Stimulated activated CD4-positive, alpha-beta T cell treated with anti-CD3 and anti-CD28 coated beads, Interleukin-1b, Interleukin-23, amount 100 ng/mL, for 4 hours (primary cell): Measurements from ENCODE around the gene USP20.
"Not testable (repeated sequence)": the region's sequence is repeated elsewhere in the genome, so short reads cannot be mapped to it uniquely, and the experiment has no call there.

Experiments
- DNase-seq, 2 donors: peaks; one replicate each; pipeline ENCODE4 v3.0.0-alpha.2; 2020; ENCODE audit warnings: low read depth in 2 of 2

The USP20 gene

DNA sequence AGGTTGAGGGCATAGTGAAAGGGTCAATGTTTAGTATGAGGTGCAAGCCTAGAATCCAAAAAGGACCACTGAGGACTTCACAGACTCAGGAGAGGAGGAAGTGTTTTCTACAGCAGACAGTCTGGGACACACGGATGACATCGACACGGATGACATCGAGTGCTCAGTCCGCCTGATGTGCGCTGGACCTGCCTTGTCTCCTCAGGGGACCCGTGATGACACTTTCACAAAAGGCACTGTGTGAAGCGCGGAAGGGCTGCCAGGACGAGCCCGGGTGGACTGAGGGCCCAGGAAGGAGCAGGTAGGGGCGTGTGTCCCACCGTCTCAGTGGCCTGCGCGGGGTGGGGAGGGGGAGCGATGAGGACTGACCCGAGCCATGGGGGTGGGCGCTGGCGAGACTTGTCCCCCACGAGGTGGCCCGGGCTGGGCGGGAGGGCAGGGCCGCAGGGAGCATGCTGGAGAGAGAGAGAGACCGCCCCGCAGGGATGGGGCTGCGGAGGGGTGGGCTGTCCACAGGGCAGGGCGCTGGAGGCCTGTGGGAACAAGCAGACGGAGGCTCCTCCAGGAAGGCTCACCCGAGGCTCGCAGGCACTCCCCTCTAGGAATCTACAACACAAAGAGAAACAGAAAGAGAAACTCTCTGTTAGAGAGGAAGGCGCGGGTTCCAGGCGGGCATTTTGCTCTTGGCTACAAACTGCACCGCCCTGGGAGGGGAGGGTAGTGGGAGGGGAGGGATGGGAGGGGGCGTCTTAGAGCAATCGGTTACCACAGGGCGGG lies 54.9 kb downstream of the USP20 start:
- peak; percentile 61 to 67 for DNase-seq

DNA sequence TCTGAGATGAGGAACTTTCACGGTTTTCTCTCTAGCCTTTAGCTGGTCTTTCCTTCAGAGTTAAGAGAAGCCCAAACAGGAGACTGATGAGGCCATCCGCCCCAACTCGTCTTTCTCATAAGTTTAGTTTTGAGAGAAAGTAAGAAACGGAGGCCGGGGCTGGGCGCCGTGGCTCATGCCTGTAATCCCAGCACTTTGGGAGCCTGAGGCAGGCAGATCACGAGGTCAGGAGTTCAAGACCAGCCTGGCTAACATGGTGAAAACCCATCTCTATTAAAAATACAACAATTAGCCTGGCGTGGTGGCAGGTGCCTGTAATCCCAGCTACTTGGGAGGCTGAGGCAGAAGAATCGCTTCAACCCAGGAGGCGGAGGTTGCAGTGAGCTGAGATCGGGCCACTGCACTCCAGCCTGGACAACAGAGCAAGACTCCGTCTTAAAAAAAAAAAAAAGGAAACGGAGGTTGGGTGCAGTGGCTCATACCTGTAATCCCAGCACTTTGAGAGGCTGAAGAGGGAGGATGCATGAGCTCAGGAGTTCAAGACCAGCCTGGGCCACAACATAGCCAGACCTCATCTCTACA lies 55.6 kb downstream of the USP20 start:
- not testable (repeated sequence) for DNase-seq

DNA sequence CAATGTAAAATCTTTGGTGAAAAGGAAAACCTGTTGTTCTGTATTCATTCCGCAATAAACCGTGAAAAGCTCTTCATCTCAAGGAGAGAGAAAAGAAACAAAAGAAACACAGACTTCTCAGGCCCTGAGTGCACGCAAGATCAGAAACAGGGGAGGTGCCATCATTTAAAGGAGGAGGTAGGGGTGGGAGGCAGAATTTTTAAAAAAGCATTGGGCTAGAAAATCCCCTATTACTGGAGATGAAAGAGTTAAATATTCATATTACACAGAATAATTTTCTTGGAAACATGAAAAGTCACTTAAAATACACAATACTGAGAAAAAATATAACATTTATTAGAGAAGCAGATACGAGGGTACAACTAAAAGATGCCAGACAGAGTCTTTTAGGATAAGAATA lies 56.3 kb downstream of the USP20 start:
- DNase-seq, result no peak

DNA sequence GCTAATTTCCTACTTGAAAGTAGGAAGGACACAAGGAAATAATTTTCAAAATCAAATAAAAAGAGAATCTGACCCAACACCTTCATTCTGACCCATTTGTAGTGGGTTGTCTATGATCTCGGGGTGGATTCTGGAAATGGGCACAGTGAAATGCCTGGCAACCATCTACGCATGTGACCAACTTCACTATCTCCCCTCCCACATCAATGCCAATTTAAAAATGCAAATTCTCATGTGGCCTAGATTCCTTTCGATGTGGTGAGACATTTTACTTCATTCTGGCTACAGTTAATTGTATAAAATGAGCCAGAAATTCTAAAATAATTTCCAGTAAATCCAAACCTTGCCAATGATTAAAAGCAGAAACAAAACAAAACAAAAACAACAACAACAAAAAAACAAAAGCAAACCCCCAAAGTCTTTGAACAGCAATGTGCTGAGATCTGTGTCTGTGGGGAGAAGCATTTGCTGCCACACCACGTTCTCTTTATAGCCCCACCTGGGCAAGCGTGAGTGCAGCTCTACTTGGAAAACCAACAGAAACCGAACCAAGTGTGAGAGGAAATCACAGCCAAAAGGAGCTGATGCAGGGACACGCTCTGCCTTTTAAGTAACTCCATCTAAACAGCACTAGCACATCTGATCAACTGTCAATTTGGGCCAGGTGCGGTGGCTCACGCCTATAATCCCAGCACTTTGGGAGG lies 59.0 kb downstream of the USP20 start:
- DNase-seq, result no peak

DNA sequence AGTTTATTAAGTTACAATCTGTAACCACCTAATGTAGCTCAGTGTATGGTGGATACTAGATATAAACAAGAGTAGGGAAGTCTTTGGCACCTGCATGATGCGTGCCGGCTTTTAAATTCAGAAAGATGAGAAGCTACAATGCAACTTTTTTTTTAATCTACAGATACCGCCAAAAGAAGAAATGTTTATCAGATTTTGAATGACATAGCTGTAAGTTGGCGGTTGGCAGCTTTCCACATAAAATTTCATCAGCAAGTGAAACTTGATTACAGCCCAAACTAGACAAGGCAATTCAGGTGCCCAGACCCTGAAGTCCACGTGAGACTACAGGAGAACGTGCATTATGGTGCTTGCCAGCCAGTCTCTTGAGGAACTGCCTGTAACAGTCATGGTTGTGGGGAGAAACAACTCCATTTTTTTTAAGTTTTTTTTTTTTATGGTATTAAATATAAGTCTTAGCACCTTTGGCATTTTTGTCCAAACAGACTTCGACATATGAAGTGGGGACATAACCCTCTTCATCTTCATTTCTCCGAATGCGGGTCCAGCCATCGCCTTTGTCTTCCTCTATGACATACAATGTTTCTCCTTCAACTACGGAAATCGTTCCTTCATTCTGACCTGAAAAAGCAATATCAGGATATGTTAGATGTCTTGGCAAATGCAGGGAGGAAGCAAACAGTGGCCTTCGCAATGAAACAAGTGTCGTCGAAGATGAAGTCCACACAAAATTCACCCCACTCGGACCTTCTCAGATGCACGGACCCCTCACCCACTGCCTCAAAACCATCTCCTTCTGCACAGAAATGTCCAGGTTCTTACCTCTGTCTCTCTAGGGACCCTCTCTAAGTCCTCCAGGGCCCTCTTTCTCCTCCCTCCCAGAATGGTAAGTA lies 60.4 kb downstream of the USP20 start:
- DNase-seq, result no peak

DNA sequence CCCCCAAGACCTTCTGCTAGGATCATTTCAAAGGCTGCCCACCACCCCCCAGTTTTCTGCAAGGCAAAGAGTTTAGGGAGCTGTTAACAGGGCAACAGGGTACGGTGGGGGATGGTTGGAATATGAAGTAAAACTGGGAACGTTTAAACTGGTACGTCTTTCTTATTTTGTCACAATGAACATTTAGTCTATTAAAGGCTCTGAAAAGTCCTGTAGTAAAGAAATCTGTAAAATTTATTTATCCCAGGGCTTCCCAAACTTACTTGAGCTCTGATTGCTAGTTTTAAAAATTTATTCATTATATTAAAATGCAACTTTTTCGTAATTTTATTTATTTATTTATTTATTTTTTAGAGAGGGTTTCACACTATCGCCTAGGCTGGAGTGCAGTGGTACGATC lies 62.0 kb downstream of the USP20 start:
- no peak for DNase-seq

DNA sequence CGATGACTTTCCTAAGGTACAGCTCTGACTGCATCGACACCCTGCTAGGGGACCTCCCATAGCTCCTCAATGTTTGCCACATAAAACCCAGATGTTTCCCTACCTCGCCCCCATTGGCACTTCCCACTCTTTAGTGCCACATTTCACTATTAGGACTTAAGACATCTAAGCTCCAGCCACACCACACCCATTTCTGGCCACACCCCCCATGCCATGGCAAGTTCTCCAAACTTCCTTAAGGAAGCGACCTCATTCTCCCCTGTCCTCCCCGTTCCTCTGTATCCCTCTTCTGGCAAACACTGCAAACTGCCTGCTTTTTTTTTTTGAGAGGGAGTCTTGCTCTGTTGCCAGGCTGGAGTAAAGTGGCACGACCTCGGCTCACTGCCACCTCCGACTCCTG lies 62.9 kb downstream of the USP20 start:
- DNase-seq, result no peak

DNA sequence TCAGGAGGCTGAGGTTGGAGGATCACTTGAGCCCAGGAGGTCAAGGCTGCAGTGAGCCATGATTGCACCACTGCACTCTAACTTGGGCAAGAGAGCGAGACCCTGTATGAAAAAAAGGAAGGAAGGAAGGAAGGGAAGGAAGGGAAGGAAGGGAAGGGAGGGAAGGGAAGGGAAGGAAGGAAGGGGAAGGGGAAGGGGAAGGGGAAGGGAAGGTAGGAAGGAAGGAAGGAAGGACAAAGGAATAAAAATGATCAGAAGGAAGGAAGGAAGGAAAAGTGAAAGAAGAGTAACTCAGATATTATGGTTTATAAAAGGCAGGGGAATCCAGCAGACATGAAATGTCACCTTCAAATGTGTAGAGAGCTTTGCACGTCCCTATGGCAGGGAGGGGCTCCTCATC lies 64.4 kb downstream of the USP20 start:
- no peak for DNase-seq

DNA sequence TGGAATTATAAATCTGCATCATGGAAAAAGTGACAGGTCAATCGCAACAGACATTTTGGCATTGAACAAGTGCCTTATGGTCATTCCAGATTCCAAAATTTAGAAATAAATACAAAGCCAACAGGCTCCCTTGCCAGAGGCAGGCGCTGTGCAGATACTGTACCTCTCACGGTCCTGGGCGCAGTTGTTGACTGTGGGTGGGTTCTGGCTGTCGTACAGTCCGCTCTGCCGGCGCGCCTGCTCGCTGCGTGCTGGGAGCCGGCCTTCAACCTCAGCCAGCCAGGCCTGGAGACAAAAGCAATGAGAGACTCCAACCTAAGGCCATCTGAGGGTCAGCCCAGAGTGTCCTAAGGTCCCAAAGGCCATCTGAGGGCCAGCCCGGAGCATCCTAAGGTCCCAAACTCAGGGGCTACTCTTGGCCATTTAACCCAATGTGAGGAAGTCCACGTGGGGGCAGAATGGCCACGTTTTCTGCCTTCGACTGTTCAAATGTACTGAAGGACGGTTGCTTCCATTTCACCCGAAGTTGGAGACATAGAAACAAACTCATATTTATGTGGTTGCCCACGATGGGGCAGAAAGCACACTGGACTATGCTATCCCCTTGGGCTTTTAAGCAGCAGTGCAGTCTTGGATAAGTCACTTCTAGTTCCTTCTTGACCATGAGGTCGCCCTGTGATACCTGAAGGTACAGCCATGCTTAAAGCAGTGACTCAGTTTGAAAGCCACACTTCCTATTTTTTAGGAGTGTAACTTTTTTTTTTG lies 65.2 kb downstream of the USP20 start:
- DNase-seq, result no peak

DNA sequence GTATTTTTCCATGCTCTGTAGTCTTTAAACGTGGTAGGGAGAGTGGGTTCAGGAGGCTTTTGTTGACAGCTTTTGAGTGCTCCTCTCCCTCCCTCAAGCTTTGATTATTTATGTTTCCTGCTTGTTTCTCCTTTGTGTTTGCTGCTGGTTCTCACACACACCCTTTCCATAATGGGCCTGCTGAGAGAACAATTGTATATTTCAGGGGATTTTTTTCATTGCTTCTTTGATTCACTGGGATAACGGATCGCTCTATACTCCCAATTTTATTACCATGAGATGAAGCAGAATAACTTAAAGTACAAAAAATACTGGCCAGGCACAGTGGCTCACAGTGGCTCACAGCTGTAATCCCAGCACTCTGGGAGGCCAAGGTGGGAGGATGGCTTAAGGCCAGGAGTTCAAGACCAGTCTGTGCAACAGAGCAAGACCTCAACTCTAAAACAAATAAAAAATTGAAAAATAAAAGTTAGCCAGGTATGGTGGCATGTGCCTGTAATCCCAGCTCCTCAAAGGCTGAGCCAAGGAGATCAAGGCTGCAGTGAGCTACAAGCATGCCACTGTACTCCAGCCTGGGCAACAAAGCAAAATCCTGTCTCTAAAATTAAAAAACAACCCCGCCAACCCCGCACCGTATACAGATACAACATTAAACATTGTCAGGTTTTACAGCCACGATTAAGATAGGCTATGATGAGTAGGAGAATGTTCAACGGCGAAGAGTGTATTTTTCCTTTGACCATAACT lies 66.9 kb downstream of the USP20 start:
- no peak for DNase-seq

DNA sequence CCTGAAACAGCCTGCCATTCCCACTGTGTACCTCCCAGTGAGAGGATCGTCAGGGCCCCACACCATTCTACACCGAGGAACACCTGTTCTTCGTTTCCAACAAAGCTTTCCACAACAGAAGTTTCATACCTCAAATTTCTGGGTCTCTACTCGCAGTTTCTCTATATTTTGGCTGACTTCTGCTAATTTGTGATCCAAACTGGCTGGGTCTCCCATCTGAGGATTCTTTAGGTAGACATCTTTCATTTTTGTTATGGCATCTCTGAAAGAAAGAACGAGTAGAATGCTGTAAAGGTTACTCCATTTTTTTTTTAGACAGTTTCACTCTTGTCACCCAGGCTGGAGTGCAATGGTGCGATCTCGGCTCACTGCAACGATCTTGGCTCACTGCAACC lies 67.5 kb downstream of the USP20 start:
- no peak for DNase-seq

DNA sequence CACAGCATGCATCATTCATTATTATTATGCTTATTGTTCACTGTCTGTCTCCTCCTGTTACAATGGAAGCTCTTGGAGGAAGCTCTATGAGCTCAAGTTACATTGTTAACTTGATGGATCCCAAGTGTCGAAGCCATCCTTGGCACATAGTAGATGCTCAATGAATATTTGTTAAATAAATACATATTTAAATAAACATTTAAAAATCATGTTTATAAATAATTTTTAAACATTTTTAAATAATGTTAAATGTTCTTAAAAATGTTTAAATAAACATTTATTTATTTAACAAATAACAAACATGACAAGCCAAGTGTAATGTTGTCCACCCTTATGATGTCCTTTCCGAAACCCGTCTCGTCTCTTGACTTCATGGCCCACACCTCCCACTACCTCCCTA lies 69.5 kb downstream of the USP20 start:
- DNase-seq, result no peak

DNA sequence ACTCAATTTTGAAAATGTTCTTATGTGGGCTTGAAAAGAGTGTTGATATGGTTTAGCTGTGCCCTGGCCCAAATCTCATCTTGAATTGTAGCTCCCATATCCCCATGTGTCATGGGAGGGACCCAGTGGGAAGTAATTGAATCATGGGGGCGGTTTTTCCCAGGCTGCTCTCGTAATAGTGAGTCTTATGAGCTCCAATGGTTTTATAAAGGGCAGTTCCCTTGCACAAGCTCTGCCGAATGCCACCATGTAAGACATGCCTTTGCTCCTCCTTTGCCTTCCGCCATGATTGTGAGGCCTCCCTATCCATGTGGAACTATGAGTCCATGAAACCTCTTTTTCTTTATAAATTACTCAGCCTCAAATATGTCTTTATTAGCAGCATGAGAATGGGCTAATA lies 71.0 kb downstream of the USP20 start:
- DNase-seq, result no peak

DNA sequence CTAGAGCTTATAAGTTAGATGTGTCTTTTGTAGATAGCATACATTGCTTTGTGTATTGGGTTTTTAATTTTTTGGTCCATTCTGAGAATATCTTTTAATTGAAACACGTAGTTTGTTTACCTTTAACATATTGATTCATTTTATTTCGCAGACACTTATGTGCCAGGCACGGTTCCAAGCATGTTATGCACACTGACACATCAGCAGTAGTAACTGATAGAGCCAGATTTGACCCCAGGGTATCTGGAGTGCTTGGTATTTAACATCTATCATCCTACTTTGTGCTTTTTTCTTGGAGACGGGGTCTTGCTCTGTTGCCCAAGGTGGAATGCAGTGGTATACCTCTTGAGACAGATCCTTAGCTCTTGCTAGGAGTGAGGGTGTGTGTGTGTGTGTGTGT lies 71.9 kb downstream of the USP20 start:
- DNase-seq, result no peak

DNA sequence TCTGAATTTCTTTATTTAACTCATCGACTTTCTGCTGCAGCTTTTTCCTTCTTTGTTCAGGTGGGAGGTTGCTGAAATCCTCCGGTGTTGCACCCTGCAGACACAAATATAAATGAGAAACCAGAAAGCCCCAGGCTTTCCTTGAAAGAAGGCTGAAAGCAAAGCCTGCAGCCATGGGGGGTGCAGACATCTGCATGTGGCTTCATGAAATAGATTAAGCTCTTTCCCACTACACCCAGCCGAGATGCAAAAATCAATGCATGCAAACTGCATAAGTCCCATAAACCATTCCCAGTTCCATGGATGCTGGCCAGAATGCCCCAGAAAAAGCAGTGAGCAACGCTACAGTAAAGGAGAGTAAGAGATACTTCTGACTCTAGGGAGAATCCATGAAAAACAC lies 73.6 kb downstream of the USP20 start:
- DNase-seq, result no peak

DNA sequence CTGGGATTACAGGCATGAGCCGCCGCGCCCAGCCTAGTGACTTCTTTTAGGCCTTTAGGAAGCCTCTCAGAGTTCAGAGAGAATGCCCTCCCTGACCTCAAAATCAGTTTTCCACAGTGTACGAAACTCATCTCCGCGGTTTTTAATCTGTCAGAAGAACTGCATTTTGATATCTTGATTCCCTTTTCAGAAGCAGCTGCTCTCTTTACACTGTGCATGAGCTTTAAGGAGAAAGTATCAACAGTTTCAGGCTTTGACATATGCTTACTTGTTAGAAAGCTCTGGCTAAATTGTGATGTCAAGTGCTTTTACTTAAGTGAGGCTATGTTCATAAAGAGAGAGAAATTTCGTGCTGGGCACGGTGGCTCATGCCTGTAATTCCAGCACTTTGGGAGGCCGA lies 74.6 kb downstream of the USP20 start:
- DNase-seq, result no peak

DNA sequence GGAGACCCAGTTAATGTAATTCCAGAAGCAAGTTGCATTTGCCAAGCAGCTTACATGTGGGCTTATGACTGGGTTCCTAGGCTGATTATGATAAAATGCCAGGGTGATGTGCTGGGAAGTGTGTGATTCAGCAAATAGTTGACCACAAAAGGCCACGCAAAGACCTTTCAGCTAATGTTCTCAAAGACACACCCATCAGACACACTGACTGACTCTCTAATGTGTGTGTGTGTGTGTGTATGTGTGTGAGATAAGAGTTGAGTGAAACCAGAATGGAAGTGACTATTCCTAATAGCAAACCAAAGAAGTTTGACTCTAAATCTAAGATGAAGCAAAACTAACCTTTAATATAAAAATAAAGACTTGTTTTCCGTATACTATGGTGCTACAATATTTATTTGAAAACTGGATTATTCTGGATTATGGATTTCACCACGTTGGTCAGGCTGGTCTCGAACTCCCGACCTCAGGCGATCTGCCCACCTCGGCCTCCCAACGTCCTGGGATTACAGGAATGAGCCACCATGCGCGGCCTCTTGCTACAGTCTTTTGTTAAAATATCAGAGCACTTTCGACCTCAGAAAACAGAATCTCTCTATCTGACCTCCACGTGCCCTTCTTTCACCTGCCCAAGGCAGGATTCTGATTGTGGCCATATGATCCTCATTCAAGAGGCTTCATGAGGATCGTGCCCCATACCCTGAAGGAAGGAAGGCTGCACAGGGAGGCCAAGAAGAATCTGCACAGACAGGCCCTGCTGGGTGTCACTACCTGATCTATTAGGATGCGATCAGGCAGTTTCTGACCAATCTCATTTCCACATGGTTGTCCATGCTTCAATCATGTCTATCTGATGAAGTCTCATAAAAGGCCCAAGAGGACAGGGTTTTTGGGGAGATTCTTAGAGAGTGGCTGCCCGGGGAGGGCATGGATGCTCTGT lies 75.6 kb downstream of the USP20 start:
- DNase-seq, result no peak

DNA sequence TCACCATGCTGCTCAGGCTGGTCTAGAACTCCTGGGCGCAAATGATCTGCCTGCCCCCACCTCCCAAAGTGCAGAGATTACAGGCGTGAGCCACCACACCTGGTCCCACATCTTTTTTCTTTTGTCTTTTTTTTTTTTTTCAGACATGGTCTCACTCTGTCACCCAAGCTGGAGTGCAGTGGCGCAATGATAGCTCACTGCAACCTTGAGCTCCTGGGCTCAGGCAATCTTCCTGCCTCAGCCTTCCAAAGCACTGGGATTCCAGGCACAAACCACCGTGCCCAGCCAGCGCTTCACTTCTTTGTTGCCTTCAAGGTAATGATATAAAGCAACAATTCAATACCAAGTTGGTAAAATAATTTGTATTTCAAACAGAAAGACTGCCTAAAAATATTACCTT lies 78.8 kb downstream of the USP20 start:
- DNase-seq, result no peak

DNA sequence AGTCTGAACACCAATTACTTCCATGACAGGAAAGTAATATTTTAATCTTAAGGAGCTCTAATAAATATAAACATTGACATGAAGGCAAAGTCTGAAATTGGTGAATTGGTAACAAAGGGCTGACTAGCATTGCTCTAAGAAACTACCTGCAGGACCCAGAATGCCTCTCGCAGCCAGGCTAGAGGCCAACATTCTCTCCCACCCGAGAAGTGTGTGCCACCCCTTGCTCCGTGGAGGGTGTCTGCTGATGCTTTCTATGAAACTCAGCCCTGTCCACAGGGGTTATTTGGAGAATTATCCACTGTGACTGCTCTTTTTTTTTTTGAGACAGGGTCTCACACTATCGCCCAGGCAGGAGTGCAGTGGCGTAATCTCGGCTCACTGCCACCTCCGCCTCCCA lies 81.4 kb downstream of the USP20 start:
- no peak for DNase-seq
